Hepatocyte (in vitro differentiated cells): Measurements from ENCODE around the gene AGBL5.

Experiments used
- EZH2 ChIP-seq: fragments of 200-600 bp; sonication (generic); IDR thresholded peaks from 2 replicates; pipeline ENCODE4 v1.6.1; 2016; ENCODE audit warnings: antibody characterized with exemption, mild to moderate bottlenecking, borderline replicate concordance
- EZH2phosphoT487 ChIP-seq: fragments of 200-600 bp; sonication (generic); IDR thresholded peaks from one replicate; pipeline ENCODE4 v1.6.1; 2018; ENCODE audit warnings: antibody characterized with exemption, mild to moderate bottlenecking, low read depth, moderate library complexity; ENCODE audit not compliant: unreplicated experiment, severe bottlenecking
- TF ChIP-seq, protein P1 (sequence below): fragments of 200-600 bp; sonication (generic); IDR thresholded peaks from 2 replicates; pipeline ENCODE4 v1.5.1; 2016; ENCODE audit warnings: antibody characterized with exemption, mild to moderate bottlenecking; ENCODE audit not compliant: poor library complexity

DNA sequence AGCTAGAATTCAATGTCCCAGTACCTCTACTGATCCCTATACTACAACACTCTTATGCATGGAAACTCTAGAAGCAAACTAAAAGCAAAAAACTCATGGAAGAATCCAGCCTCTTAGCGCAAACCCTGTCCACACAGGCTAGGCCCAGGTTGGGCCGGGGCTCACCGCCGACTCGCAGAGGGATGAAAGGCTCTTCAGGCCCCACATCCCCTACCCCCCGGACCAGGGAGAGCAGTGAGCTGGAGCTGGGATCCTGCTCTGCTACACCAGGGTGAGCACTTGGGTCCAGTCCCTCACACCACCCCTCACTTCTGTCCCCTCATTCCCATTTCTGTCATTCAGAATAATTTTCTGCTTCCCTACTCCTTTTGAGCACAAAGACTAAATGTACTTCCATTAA, 18.0 kb downstream of the AGBL5 start:
- TF ChIP-seq, protein P1, sequence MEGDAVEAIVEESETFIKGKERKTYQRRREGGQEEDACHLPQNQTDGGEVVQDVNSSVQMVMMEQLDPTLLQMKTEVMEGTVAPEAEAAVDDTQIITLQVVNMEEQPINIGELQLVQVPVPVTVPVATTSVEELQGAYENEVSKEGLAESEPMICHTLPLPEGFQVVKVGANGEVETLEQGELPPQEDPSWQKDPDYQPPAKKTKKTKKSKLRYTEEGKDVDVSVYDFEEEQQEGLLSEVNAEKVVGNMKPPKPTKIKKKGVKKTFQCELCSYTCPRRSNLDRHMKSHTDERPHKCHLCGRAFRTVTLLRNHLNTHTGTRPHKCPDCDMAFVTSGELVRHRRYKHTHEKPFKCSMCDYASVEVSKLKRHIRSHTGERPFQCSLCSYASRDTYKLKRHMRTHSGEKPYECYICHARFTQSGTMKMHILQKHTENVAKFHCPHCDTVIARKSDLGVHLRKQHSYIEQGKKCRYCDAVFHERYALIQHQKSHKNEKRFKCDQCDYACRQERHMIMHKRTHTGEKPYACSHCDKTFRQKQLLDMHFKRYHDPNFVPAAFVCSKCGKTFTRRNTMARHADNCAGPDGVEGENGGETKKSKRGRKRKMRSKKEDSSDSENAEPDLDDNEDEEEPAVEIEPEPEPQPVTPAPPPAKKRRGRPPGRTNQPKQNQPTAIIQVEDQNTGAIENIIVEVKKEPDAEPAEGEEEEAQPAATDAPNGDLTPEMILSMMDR = no peak
- TF ChIP-seq EZH2 (no peak), EZH2phosphoT487 (no peak)
